Panc1 (cell line): ENCODE measurements around the gene ZFYVE27. TPM values are rescaled to one million over a fixed set of nuclear protein-coding genes. Genes with fewer than 3 reads are reported as not detected.

Experiments used
- ATAC-seq: fragments of 200-7000 bp; cut with Tn5 transposase; 2 replicates; pipeline ENCODE4 v1.9.1; 2020; ENCODE audit warnings: mild to moderate bottlenecking, moderate library complexity
- BruUV-seq: library from RNA; stranded (reverse); fragments of 400-500 nt; replicated peaks from 2 replicates; lab custom pipeline; 2021; lab: Mats Ljungman, UMichigan
- CTCF ChIA-PET: fragments of 300-600 bp; sonication (Branson Sonifier 250); formaldehyde crosslinking; loops from one replicate; lab custom pipeline; 2022; ENCODE audit warnings: antibody characterized with exemption; lab: Charles Lee
- POLR2A ChIA-PET: fragments of 300-600 bp; sonication (Branson Sonifier 250); formaldehyde crosslinking; loops from one replicate; lab custom pipeline; 2022; ENCODE audit warnings: antibody characterized with exemption; lab: Charles Lee
- DNase-seq: peaks from one replicate; pipeline ENCODE4 v3.0.0-alpha.2; 2010; ENCODE audit warnings: low read depth, low spot score
- H3K27ac ChIP-seq: 2 replicates; pipeline ENCODE4 v1.5.1; 2011; ENCODE audit warnings: mild to moderate bottlenecking, low read length, inconsistent platforms
- H3K27me3 ChIP-seq: fragments of 200-500 bp; sonication (Bioruptor generic); 2 replicates; pipeline ENCODE4 v1.6.0; 2014; ENCODE audit warnings: low read length, inconsistent platforms; ENCODE audit not compliant: control insufficient read depth, insufficient read depth
- H3K36me3 ChIP-seq: fragments of 200-500 bp; sonication (Bioruptor generic); 2 replicates; pipeline ENCODE4 v1.5.1; 2014; ENCODE audit warnings: inconsistent platforms, mild to moderate bottlenecking, low read length, moderate library complexity; ENCODE audit not compliant: control insufficient read depth, insufficient read depth
- H3K4me1 ChIP-seq: 2 replicates; pipeline ENCODE4 v1.5.1; 2011; ENCODE audit warnings: inconsistent platforms, mild to moderate bottlenecking, low read length, moderate library complexity; ENCODE audit not compliant: control insufficient read depth, insufficient read depth
- H3K4me3 ChIP-seq, 2 experiments: 2 replicates each; pipeline ENCODE4 v1.5.1; 2011 to 2012; ENCODE audit warnings: low read depth in 2 of 2, low read length in 2 of 2, mild to moderate bottlenecking in 2 of 2, inconsistent platforms in 1 of 2, moderate library complexity in 1 of 2
- H3K9me3 ChIP-seq: fragments of 200-500 bp; sonication (Bioruptor generic); 2 replicates; pipeline ENCODE4 v1.5.1; 2014; ENCODE audit warnings: low read depth, mild to moderate bottlenecking, inconsistent platforms, low read length, moderate library complexity; ENCODE audit not compliant: control insufficient read depth, insufficient read depth
- CTCF ChIP-seq: fragments of 450-650 bp; IDR thresholded peaks from 2 replicates; pipeline ENCODE4 v1.5.1; 2017; ENCODE audit warnings: mild to moderate bottlenecking
- POLR2AphosphoS5 ChIP-seq: IDR thresholded peaks from 2 replicates; pipeline ENCODE4 v1.6.1; 2012; ENCODE audit warnings: mild to moderate bottlenecking, low read depth, low read length, moderate library complexity
- REST ChIP-seq, 2 experiments: IDR thresholded peaks; 2 replicates each; pipeline ENCODE4 v1.6.1; 2011 to 2012; ENCODE audit warnings: low read depth in 2 of 2, control low read depth in 1 of 2, low read length in 1 of 2, mild to moderate bottlenecking in 1 of 2, moderate library complexity in 1 of 2; ENCODE audit not compliant: insufficient read depth in 1 of 2
- SIN3A ChIP-seq: IDR thresholded peaks from 2 replicates; pipeline ENCODE4 v1.6.1; 2012; ENCODE audit warnings: low read depth, mild to moderate bottlenecking, low read length, moderate library complexity, borderline replicate concordance; ENCODE audit not compliant: insufficient read depth
- TCF7L2 ChIP-seq: IDR thresholded peaks from 2 replicates; pipeline ENCODE4 v1.6.1; 2011; ENCODE audit warnings: mild to moderate bottlenecking, low read depth, low read length, inconsistent platforms
- in situ Hi-C: cut with HindIII; loops from 2 replicates; pipeline ENCODE4 v1.10.0; 2016; ENCODE audit warnings: low sequenced_read_pairs, low pct_unique_long_range_greater_than_20kb
- intact Hi-C: fragments of 100-400 bp; cut with micrococcal nuclease; formaldehyde crosslinking; loops from one replicate; pipeline ENCODE4 v1.10.0; 2022; ENCODE audit not compliant: unreplicated experiment
- total RNA-seq: library from RNA; stranded (reverse); gene quantifications from one replicate; pipeline ENCODE4 v1.2.1, GENCODE V29; 2021; ENCODE audit not compliant: unreplicated experiment

The ZFYVE27 gene
- total RNA-seq, 1 experiment from 2014 or later, result 37.9 TPM

- Histone ChIP-seq H3K36me3 (no peaks in the 10 kb centered on the region), H3K27ac (no peak overlapping the region), H3K4me3 (no peak overlapping the region), H3K4me1 (no peaks in the 10 kb centered on the region), H3K27me3 (no peaks in the 10 kb centered on the region; the same call in 1 of the 2 replicates), H3K9me3 (no peaks in the 10 kb centered on the region)
- intact Hi-C loops (loop anchor here (1.0 to 10.0 kb wide), 2 partner anchors 77 to 253 kb away; no protein-coding TSS in a partner anchor), in situ Hi-C loops (no loop called here)
- peak; percentile 63 for DNase-seq
- ChIA-PET CTCF (interaction anchor here (0.5 to 2.0 kb wide), 8 partner anchors 71 to 377 kb away, joined by 3 to 25 read pairs (median 4); no protein-coding TSS in a partner anchor), POLR2A (no interaction called here)
- no TSS peak for BruUV-seq
- peak; percentile 87 for ATAC-seq
- TF ChIP-seq CTCF, result peak; percentile 99
- no peak for TF ChIP-seq TCF7L2
- TF ChIP-seq POLR2AphosphoS5, result no peak
- TF ChIP-seq SIN3A, result no peak
Measured at GRCh38 chr10:97791824-97792721, 55.1 kb downstream of the ZFYVE27 start.

GRCh38 chr10:97795886-97796285, 59.0 kb downstream of the ZFYVE27 start:
- TF ChIP-seq SIN3A (no peak), TCF7L2 (no peak), REST (IDR thresholded peaks at IDR 0.05; ENCODE audit: insufficient read depth in 1 of 2, low read depth in 2 of 2, low read length in 1 of 2) (no peak), CTCF (no peak), POLR2AphosphoS5 (no peak)
- Histone ChIP-seq H3K27ac (no peak overlapping the region), H3K4me3 (no peak overlapping the region), H3K36me3 (no peaks in the 10 kb centered on the region), H3K27me3 (peaks cover 14% of the 10 kb centered on the region), H3K9me3 (peaks cover 8% of the 10 kb centered on the region; the same call in 1 of the 2 replicates), H3K4me1 (no peaks in the 10 kb centered on the region)
- no peak for DNase-seq
- in situ Hi-C loops (no loop called here), intact Hi-C loops (loop anchor here (10.0 kb wide), 1 partner anchor 249 kb away; no protein-coding TSS in a partner anchor)
- no TSS peak for BruUV-seq
- ATAC-seq, result no peak
- CTCF ChIA-PET, result no interaction called here
- POLR2A ChIA-PET, result no interaction called here
